GM21737 (cell line): ENCODE results near the gene GABRR1.
"Not testable (repeated sequence)": the region's sequence is repeated elsewhere in the genome, so short reads cannot be mapped to it uniquely, and the experiment has no call there.

Source experiments
- ATAC-seq: cut with Tn5 transposase; IDR thresholded peaks from one replicate; pipeline ENCODE4 v1.9.1; 2021; ENCODE audit warnings: mild to moderate bottlenecking, moderate library complexity; ENCODE audit not compliant: unreplicated experiment

Gene GABRR1

DNA sequence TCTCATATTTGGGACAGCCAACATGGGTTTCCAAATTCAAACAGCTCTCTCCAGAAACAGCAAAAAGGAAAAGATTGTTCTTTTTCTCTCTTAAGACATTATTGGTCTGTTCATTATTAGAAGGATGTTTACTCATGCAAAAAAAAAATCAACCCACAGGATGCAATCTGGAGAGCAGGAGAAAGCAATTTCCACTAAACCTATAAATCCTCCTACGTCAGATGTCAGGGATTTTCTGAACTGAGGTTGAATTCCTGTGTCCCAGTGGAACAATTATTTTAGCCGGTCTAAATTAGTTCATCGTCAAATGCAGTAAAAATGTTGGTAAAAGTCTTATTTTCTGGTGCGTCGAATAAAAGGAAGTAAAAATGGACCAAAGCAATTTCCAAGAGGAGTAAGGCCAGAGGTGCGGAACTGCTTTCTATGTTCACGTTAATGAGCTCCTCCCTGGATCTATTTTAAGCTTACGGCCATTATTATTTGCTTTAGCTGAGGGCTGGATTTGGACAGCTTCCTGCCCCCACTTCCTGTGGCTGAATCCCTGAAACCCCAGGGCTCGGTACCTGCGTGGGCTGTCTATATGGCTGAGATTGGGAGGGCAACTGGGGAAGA, at the start of gene GABRR1:
TSS of gene GABRR1 (minus strand) at position 60 of the 612 bp plus-strand sequence. CDS start at position 24, 36 bp downstream.
- no peak for ATAC-seq

DNA sequence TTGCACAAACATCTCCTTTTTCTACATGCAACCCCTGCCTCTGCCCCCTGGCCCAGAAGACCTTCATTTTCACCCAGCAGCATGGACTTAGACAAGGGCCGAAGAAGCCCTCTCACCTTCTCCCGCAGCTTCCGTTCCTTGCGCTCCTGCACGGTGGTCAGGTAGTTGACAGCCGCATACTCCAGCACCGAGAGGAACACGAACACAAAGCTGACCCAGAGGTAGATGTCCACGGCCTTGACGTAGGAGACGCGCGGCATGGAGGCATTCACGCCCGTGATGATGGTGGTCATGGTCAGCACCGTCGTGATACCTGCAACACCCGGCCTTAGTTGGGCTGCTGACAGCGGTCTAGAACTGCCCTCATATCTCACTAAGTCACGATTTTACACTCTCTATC, 47.1 kb upstream of the GABRR1 start:
- no peak for ATAC-seq

DNA sequence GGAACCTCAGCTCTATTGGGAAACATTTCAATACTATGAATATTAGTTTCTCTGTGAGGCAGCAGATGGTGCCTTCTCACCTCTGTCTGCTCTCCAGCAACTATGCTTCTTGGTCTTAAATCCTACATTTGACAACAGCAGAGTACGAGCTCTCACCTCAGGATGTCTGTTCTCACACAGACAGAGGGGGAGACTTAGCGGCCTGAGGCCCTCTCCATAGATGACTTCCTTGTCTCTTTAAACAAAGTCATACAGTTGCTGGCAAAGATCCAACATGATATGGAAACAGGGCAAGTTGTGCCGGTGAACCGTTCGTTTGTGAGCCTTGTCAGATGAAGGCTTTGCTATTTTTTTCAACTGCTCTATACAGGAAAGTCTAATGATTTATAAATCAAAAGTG, 43.7 kb upstream of the GABRR1 start:
- ATAC-seq: no peak

DNA sequence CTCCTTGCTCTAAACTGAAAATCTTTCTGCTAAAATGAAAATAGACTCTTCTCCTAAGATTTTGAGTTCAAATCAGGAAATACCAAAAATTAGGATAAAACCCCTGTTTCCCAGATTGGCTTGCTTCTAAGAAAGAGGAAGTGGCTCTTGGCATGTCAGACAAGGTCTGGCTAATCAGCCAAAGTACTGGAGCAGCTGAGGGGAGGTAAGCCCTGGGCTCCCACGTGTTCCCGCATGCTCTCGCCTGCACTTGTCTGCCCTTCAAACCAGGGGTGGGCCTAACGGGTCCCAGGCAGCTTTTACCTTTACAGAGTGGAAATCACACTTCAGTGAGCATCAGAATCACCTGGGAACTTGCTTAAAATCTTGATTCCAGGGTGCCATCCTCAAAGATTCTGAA, 43.2 kb upstream of the GABRR1 start:
- ATAC-seq: no peak

DNA sequence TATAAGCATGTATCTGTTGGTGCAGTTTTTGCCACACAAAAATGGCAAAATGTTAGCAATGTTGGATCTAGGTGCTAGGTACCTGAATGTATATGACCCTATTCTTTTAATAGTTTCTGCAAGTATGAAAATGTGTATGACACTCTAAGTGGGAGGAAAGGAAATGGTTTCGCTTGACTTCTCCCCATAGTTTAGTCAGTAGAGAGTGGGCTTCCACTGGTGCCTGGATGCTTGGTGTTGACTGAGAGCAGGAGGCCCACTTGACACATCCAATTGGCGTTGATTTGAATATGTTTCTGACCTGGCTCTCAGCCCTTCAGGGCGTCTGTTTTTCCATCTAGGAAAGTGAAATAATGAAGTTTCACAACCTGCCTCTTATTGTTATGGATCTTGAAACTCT, 41.8 kb upstream of the GABRR1 start:
- ATAC-seq: no peak

DNA sequence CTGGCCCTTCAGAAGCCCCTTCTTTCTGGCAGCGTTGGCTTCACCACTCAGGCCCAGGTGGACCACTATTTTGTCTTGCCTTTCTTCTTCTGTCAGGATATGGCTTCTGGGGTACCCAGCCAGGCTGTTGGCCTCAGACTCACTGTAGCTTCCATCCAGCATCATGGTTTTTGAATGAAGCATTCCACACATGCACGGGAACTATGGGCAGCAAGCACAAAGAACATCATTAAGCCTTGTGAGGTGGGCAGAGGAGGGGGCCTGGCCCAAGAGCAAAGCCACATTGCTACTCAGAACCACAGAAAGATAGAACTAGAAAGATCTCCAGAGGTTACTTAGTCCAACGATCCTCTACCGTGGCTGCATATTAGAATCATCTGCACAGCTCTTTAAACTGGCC, 40.6 kb upstream of the GABRR1 start:
- no peak for ATAC-seq

DNA sequence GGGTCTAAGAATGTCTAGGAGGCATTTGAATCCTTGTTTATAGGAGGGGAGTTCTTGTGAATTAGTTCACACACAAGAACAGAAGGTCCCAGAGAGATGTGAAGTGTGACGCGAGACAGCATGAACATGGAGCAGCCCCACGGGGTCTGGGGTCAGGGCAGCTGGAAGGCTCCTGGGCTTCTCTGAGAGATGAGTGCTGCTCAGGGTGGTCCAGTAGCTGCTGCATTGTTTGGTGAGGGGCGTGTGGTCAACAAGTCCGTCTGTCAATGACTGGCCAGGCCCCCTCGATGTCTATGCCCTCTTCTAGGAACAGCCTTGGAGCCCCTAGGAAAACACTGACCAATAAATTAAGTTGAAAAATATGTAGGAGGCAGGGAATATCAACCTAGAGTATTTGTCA, 40.2 kb upstream of the GABRR1 start:
- no peak for ATAC-seq

DNA sequence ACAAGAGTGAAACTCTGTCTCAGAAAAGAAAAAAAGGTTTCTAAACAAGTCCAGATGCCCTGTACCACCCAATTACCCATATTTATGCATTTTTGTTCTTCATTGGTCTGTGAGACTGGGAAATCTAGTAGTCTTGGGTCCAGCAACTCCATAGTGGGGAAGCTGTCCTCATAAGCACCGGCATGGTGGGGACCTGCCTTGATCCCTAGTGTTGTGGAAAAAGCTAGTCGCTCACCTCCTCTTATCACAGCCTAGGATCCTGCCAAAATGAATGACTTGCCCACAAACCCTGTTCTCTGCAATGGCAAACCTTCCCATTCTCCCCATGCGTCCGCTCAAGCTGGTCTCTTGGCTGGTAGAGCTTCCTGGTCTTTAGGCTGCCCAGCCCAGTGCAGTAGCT, 38.3 kb upstream of the GABRR1 start:
- no peak for ATAC-seq

DNA sequence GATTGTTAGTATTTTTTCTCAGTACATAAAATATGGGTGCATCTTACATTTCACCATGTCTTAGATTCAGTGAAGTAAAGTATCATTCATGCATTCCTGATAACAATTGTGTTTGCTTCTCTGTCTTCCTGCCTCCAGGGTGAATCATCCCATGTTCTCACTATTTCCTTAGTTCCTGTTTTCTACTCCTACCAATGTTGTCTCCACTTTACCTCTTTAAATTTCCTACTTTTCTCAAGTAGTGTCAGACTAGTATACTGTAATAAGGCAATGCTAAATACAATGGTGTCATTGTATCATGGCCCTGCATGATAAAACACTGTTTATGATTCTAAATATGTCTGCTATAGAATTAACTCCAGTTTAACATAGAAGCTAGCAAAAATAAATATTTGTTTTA, 37.4 kb upstream of the GABRR1 start:
- ATAC-seq: no peak

DNA sequence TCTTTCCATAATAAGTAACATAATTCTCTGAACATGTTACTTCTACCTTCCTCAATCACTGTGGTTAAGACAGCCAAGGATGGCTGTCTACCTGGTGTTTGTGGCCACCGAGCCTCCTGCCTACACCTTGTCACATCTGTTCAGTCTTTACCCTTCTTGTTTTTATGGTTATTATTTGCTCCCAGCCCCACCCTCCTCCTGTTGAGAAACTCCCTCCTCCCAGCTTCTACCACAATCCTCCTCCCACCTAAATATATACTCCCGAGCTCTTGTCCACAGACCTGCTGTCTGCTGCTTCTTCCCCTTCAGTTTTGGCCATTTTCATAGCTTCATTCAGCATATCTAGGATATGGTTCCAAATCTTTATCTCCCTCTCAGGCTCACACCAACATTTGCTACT, 35.7 kb upstream of the GABRR1 start:
- ATAC-seq: no peak

DNA sequence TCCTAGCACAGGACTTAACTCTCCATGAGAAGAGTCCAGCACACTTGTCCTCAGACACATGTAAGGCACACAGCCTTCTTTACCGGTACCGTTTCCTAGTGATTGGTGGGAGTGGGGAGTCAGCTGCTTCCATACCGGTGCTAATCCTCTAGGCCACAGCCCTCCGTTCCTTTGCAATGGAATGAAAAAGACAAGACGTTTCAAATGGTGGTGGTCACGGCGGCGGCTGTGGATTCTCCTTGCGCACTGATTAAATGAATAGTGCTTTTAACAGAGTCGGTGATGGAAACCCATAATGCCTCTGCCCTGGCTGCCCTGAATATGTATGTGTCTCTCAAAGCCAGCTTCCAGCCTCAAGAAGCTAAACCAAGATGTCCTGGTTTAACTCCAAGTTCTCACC, 34.8 kb upstream of the GABRR1 start:
- ATAC-seq: no peak

DNA sequence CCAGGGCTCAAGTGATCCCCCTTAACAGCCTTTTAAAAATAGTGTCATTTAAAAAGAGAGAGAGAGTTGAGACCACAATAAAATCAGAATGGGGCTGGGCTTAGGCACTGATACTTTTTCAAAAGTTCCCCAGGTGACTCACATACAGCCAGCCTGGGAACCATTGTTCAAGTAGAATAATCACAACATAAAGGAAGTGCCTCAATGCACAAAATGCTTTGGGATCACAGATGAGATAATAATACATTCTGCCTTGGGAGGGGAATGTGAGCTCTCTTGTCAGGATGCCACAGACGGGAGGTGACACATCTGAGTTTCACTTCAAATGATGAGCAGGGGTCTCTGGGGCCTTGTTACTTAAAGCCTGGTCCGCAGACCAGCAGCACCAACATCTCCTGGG, 34.0 kb upstream of the GABRR1 start:
- no peak for ATAC-seq

DNA sequence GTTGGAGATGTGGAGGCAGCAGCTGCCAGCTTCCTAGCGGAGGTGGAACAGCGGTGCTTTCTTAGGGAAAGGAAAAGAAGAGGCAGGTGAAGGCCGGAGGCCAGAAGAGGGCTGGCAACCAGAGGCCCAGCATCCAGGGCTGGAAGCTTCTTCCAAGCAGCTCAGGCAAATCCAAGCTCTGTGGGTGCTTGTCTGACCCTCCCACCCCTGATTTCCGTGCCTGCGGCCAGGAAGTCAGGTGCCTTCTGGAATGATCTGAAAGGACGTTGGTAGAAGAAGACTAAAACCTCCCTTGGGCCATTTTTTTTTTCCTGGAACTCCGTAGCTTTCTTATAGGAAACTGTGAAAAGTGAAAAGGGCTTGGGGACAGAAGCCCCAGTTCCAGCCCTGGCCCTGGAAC, 33.1 kb upstream of the GABRR1 start:
- ATAC-seq: no peak

DNA sequence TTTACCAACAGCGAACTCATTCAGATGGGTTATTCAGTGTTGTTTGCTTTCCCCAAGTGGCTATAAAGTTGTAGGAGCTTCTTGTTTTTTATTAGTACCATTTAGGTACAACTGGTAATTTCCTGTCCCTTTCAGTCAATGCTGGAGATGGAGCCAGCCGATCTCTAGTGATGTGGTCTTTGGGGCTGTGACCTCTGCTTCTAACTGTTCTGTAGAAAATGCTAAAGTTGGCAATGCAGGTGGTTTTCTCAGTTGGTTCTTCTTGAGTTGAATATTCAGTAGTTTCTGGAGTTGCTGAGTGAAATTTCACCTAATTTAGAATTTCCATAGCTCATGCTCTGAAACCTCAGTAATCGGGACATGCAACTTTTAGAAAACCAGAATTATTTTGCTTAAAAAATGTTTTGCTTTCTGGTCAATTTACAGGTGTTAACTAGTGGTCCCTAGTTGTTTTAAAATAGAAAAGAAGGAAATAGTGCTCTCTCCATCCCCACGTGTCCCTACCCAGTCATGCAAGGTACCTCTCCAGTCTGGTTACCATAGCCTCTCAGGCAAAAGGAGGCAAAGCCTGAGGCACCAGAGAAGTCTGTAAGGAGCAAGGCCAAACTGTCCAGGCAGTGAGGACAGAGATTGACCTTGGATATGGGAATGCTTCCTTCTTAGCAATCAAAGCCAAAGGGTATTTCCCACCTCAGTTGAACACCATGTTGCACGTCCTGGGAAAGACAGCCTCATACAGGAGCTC, 27.3 kb upstream of the GABRR1 start:
- ATAC-seq: no peak

DNA sequence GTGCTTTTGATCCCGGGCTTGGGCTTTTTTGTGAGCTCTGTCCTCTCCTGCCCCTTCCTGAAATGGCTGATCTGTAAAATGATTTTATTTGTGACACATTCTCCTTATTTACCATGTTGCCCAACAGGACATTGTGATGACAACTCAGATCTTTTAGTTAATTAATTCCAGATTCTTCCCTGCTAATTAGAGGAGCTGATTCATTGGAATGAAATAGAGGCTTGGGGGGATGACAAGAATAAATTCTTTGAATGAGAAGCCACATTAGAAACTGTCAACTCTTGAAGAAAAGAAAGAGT, 26.1 kb upstream of the GABRR1 start:
- no peak for ATAC-seq

DNA sequence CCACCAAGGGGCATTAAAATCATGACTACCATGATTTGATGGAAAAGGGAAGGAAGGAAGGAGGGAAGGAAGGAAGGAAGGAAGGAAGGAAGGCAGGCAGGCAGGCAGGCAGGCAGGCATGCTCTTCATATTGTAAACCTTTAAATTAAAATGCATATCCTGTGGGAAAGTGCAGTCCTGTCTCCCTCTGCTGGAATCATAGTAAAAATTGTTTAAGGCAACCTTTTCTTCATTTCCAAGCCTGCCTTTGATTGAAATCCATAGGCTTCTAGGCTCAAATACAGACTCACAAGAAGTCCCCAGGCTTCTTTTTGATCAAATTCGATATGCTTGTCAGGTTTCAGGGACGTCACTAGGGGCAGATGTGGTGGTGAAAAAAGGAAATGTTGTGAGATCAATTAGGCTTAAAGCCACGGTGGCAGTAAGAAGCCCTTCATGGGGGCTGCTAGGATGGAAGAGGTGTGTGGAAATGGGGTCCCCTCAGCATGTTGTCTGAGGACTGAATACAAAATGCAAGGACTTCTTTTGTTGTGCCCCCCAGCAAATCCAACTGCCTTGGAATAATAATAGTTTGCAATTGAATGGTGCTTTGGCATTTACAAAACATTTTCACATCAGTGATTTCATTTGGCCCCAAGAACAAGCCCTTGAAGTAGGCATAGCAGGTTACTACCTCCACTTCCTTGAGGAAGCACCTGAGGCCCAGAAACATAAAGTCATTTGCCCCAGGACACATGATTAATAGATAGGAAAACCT, 25.6 kb upstream of the GABRR1 start:
- ATAC-seq: no peak

DNA sequence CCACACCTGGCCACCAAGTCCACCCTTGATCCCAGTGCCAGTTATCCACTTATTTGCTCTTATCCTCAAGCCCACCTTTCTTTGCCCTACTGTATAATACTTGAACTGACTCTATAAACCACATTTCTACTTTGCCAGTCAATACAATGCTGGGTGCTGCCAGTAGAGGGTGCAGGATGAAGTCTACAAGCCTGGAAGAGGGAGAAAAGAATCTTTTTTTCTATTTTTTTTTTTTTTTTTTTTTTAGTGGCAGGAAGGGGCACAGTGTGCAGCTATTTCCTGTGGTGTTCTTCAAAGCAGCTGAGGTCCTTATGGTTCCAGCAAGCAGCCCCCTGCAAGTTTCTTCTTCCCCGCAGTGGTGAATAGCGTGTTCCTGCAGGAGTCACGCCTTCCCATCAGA, 22.2 kb upstream of the GABRR1 start:
- ATAC-seq: no peak

DNA sequence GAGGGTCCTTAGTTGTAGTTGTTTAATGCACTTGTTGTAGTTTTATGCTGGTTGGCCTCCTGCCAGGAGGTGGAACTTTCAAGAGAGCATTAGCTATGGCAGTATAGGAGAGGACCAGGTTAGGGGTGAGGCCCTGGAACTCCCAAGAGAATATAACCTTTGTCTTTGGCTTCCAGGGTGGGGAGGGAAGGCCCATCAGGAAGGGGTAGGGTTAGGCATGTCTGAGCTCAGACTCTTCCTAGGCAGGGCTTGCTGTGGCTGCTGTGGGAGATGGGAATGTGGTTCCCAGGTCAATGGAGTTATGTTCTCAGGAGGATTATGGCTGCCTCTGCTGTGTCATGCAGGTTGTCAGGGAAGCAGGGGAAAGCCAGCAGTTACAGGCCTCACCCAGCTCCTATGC, 20.0 kb upstream of the GABRR1 start:
- ATAC-seq: no peak

DNA sequence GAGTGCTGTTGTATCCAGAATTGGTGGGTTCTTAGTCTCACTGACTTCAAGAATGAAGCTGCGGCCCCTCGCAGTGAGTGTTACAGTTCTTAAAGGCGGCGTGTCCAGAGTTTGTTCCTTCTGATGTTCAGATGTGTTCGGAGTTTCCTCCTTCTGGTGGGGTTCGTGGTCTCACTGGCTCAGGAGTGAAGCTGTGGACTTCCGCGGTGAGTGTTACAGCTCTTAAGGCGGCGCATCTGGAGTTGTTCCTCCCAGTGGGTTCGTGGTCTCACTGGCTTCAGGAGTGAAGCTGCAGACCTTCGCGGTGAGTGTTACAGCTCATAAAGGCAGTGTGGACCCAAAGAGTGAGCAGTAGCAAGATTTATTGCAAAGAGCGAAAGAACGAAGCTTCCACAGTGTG, 16.4 kb upstream of the GABRR1 start:
- not testable (repeated sequence) for ATAC-seq

DNA sequence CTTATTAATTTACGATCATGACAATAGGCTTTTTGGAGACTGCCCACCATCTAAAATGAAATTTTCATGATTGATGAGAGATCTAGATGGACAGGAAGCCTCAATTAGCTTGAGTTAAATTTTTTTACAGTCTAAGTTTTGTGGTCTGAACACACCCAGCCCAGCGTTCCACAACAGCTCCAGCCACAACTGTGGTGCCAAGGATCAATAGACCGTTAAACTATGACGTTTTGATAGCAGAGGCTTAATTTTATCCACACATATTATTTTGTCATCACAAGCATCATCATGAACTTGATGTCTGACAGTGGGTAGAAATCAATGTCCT, 5.5 kb upstream of the GABRR1 start:
- no peak for ATAC-seq

DNA sequence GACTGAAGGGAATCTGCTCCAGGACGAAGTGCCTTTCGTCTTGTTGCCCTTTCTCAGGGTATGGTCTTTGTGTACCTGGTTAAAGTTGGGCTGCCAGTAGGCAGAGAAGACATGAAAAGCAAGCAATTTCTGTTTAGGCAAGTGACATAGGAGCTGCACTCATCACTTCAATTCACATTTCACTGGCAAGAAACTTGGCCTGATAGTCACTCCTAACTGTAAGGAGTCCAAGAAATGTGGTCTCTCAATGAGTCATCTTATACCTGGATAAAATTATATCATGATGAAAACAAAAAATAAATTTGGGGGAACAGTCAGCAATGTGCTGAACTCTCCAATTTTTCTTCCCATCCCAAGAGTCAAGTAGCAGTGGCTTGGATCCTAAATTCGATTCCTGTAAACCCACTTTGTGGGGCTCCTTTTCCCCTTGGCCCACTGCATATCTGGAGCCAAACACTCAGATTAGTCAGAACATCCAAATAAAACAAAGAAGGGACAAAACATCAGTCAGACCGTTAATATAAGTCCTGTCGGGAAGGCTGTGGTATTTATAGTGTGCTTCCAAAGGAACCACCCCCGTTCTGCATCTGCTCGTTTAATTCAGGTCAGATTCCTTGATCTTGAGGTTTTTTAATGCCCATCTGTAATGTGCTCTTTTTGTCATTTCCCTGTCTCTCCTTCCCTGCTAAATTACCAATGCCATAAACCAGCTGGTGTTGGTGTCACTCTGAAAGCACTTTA, 5.0 kb upstream of the GABRR1 start:
- ATAC-seq: no peak

DNA sequence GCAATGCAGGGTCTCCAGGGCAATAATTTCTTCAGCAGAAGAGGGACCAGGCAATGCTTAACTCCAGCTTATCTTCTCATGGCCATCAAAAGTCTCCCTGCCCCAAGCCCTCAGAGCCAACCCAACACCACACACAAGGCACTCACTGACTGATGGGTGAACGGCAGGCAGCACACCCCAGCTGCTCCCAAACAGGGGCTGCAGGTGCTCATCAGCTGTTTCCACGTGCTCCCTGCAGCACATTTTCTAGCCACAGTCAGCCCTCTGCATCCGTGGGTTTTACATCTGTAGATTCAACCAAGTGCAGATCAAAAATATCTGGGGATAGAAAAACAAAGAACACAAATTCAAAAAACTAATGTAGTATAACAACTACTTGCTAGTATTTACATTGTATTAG, 4.0 kb upstream of the GABRR1 start:
- ATAC-seq: no peak
